GM18517 (cell line): Measurements from ENCODE around the gene ADAMTSL4.

ENCODE experiments used
- ATAC-seq: cut with Tn5 transposase; IDR thresholded peaks from one replicate; pipeline ENCODE4 v1.9.1; 2021; ENCODE audit warnings: mild to moderate bottlenecking, moderate library complexity; ENCODE audit not compliant: unreplicated experiment

Gene ADAMTSL4

GRCh38 chr1:150548632-150549495 lies at the start of gene ADAMTSL4:
Gene ADAMTSL4, plus strand, starts transcription at chr1:150549408. Its CDS starts 2,881 bp downstream, at chr1:150552289.
- no peak for ATAC-seq

GRCh38 chr1:150505431-150505830 lies 43.8 kb upstream of the ADAMTSL4 start:
- no peak for ATAC-seq

- no peak for ATAC-seq
These were observed 41.0 kb upstream of the ADAMTSL4 start, which contains the start of gene ECM1 for GRCh38 chr1:150507912-150508864. Gene ECM1, plus strand, starts transcription at chr1:150508109. Its CDS starts 101 bp downstream, at chr1:150508210.

- ATAC-seq: no peak
These were observed 40.2 kb upstream of the ADAMTSL4 start for GRCh38 chr1:150508982-150509381.

- no peak for ATAC-seq
These were observed 37.7 kb upstream of the ADAMTSL4 start for GRCh38 chr1:150511551-150511950.

GRCh38 chr1:150511985-150512660 lies 37.1 kb upstream of the ADAMTSL4 start:
- ATAC-seq: no peak

GRCh38 chr1:150512846-150513245 lies 36.4 kb upstream of the ADAMTSL4 start:
- no peak for ATAC-seq

GRCh38 chr1:150513351-150513791 lies 35.8 kb upstream of the ADAMTSL4 start:
- no peak for ATAC-seq

- no peak for ATAC-seq
These were observed 34.9 kb upstream of the ADAMTSL4 start for GRCh38 chr1:150514260-150514659.

GRCh38 chr1:150514913-150515327 lies 34.3 kb upstream of the ADAMTSL4 start:
- ATAC-seq: no peak

GRCh38 chr1:150515328-150516049 lies 33.7 kb upstream of the ADAMTSL4 start, which contains the start of gene FALEC:
Gene FALEC, plus strand, starts transcription at chr1:150515752.
- peak; percentile 94 for ATAC-seq

- no peak for ATAC-seq
These were observed 33.1 kb upstream of the ADAMTSL4 start for GRCh38 chr1:150516050-150516591.

GRCh38 chr1:150516616-150517015 lies 32.6 kb upstream of the ADAMTSL4 start:
- ATAC-seq: no peak

- no peak for ATAC-seq
These were observed 27.8 kb upstream of the ADAMTSL4 start for GRCh38 chr1:150521196-150521968.

- no peak for ATAC-seq
These were observed 23.9 kb upstream of the ADAMTSL4 start for GRCh38 chr1:150525348-150525747.

GRCh38 chr1:150528196-150528595 lies 21.0 kb upstream of the ADAMTSL4 start:
- ATAC-seq: no peak

GRCh38 chr1:150529017-150529416 lies 20.2 kb upstream of the ADAMTSL4 start:
- ATAC-seq: no peak

GRCh38 chr1:150530491-150531159 lies 18.6 kb upstream of the ADAMTSL4 start:
- no peak for ATAC-seq
